ENCODE results near the gene PTGDS.

The PTGDS gene

DNA sequence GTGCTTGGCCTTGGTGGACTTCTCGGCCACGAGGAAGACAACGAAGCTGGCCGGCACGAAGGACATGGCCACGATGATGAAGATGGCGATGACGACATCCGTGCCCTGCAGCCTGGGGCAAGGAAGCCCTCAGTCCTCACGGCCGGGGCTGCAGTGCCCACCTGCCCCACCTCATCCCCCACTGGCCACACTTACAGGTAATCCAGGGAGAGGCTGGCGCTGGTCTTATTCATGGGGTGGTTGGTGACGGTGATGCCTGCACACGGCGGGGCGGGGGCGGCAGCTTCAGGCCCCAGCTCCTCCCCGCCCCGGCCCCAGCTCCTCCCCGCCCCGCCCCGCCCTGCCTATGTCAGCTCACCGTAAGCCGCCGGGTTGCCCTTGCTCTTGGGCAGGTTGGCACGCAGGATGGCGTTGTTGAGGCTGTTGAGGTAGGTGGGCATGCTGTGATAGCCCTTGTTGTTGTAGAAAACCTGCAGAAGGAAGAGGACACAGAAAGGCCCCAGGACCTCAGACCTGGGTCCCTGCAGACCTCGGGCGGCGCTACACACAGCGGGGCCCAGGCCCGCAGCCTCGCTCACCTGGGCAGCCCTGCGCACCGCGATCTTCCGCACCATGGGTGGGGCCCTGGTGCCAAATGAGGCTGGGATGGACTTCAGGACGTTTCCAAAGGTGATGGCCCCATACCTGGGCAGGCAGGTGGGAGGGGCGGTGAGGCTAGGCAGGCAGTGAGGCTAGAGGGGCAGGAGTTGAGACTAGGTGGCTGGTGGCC, 34.8 kb downstream of the PTGDS start:
- no peak for DNase-seq

- DNase-seq: no peak
Observed at GRCh38 chr9:137012694-137013570, 35.6 kb downstream of the PTGDS start.

DNA sequence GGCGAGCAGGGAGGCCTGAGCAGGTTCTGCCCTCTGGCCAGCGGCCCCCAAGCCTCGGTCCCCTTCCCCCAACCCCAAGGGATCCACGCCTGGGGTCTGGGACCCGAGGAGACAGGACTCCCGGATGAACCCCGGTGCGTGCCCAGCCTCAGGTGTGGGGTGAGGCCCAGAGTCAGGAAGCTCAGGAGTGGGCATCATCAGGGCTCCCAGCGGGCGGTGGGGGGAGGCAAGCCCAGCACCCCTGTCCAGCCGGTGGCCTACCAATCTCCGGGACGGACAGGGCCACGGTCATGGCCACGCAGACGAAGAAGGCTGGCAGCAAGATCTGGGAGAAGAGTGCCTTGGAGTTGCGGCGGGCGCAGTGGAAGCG, 36.3 kb downstream of the PTGDS start:
- no peak for DNase-seq

- no peak for DNase-seq
Observed at GRCh38 chr9:137014166-137014565, 36.9 kb downstream of the PTGDS start.

- DNase-seq: no peak
Observed at GRCh38 chr9:137014776-137015539, 37.7 kb downstream of the PTGDS start.

- no peak for DNase-seq
Observed at GRCh38 chr9:137015540-137015930, 38.2 kb downstream of the PTGDS start.

DNA sequence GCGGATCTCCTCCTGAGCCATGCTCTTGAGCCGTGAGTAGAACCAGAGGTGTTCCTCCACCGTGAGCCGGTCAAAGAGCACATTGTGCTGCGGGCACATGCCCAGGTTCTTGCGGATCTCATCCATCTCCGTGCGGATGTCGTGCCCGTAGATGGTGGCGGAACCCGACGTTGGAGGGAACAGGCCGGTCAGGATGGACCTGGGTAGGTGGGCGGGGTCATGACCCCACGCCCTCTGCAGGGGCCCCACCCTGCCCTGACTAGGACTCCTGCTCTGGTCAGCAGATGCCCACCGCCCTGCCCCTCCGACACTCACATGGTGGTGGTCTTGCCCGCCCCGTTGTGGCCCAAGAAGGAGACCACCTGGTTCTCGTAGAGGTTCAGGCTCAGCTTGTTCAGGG, 38.7 kb downstream of the PTGDS start:
- DNase-seq: no peak

DNA sequence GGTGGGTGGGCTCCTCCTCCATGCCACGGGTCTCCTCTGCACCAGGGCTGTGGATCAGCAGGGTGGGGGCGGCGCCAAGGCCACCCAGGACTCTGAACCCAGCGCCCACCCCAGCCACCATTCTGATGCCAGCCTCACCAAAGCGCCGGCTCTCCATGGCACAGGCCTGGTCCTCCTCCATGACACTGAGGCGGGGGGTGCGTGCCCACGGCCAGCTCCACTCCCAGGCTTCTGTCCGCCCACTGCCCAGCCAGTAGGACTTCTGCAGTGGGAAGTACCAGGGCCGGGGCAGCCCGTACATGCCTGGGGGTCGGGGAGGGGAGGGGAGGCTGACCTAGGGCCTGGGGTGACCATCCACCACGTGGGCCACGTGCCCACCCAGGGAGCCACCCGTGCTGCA, 39.1 kb downstream of the PTGDS start:
- DNase-seq: no peak

DNA sequence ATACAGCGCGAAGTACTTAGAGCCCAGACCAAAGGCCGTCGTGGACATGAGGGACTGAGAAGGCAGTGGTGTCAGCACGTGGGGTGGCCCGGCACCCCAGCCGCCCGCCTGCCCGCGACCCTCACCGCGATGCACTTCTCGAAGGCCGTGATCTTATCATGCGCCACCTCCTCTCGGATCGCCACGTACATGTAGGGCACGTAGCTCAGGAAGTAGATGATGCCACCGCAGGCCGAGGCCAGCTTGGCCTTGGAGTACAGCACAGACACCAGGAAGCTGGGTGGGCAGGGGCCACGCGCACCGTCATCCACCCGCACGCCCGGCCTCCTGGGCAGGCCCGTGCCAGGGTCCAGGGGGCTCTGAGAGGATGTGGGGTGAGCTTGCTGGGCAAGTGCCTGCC, 39.8 kb downstream of the PTGDS start:
- no peak for DNase-seq

- no peak for DNase-seq
Observed at GRCh38 chr9:137017791-137018497, 40.6 kb downstream of the PTGDS start.

- DNase-seq: no peak
Observed at GRCh38 chr9:137018761-137019559, 41.7 kb downstream of the PTGDS start.

GRCh38 chr9:137019891-137020683, 42.8 kb downstream of the PTGDS start:
- DNase-seq: no peak

GRCh38 chr9:137020771-137021567, 43.7 kb downstream of the PTGDS start:
- no peak for DNase-seq

DNA sequence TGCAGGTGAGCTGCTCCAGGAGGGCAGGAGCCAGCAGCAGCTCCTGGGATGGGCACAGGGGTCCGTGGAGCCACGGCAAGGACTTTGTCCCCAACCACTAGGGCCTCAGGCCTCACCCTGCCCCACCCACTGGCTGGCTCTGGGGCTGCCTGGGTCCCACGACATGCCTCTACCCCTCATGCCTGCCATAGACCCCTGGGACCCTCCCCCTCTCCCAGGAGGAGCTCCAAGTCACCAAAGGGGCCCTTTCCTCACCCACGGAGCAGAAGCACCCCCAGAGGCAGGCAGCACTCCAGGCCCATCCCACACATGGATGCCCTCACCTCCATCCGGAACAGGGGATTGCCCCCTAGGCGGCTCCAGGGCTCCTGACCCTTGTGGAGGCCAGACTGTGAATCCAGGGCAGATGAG, 44.3 kb downstream of the PTGDS start:
- DNase-seq: no peak

- DNase-seq: peak; percentile 79
Observed at GRCh38 chr9:137021979-137022661, 44.8 kb downstream of the PTGDS start.

- no peak for DNase-seq
Observed at GRCh38 chr9:137022662-137023008, 45.3 kb downstream of the PTGDS start.

DNA sequence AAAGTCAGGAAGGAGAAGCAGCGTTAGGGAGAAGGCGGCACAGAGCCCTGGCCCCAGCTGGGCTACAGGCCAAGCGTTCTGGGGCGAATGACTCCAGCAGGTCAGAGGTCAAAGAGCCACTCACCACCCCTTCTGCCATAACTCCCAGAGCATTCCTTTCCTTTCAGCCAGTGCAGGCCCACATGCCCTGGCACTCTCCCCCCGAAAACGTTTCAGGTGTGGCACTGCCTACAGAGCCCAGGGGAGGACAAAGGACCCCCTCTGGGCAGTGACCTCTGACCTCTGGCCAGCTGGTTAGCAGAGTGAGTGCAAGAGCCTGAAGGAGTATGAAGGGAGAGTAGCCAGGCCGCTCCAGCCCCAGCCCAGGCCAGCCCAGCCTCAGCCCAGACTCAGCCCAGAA, 45.9 kb downstream of the PTGDS start:
- DNase-seq: no peak

DNA sequence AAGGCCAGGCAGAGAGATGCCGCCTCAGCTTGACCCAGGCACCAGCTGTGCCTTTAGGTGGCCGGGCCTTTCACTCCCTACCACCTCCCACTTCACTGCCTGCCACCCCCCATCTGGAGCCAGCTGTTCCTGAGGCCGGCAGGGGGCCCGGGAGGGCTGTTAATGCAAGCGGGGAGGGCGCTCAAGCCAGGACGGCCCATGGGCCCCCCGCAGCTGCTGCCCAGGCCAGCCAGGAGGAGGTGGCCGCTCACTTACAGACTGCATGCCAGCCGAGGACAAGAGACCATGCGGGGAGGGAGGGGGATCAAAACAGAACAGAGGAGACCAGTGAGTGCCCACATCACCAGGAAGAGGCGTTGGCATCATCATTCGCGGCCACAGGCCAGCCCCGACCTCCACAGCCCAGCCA, 46.3 kb downstream of the PTGDS start:
- DNase-seq: no peak

DNA sequence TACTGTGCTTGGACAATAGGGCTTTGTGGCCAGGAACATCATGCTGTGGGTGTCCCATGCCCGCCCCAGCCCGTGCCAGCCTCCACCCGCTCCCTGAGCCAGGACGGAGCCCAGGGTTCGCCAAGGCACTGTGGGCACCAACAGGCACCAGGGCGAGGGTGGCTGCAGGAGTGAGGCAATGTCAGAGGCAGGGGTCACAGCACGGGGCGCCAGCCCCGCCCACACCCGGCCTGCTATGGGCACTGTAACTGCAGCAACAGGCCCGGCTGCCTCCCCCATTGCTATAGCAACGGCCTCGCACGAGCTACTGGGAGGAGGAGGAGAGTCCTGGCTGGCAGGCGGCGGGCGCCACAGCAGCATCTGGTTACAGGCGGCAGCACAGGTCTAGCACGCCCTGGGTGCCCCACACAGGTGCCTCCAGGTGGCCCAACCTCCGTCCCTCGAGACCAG, 48.2 kb downstream of the PTGDS start:
- DNase-seq: no peak

GRCh38 chr9:137026384-137026783, 49.1 kb downstream of the PTGDS start:
- DNase-seq: no peak

Measured in T1000 (cell line).